HepG2 (cell line): ENCODE measurements around the gene ABAT.

Source experiments
- CEBPB ChIP-seq: IDR thresholded peaks from 2 replicates; pipeline ENCODE4 v1.6.1; 2011; ENCODE audit warnings: low read depth, low read length, improper control_type of control experiment, borderline replicate concordance
- CTCF ChIP-seq: sonication (generic); formaldehyde crosslinking; IDR thresholded peaks from 2 replicates; pipeline ENCODE4 v1.5.0; 2020; ENCODE audit warnings: mild to moderate bottlenecking, missing genetic modification reagents, moderate library complexity
- EZH2 ChIP-seq: conservative IDR thresholded peaks from 2 replicates; pipeline ENCODE4 v1.6.1; 2012; ENCODE audit warnings: mild to moderate bottlenecking, low read depth, low read length, moderate library complexity
- GTF2F1 ChIP-seq: fragments of 150-350 bp; IDR thresholded peaks from 2 replicates; pipeline ENCODE4 v1.6.1; 2014; ENCODE audit warnings: low read length
- IRF2 ChIP-seq: IDR thresholded peaks from 2 replicates; pipeline ENCODE4 v1.6.1; 2018; ENCODE audit warnings: missing genetic modification reagents, missing compliant biosample characterization
- NCOA2 ChIP-seq: sonication (generic); formaldehyde crosslinking; IDR thresholded peaks from 2 replicates; pipeline ENCODE4 v1.8.0; 2022; ENCODE audit warnings: inconsistent platforms
- POLR2AphosphoS2 ChIP-seq: IDR thresholded peaks from 2 replicates; pipeline ENCODE4 v1.6.1; 2011; ENCODE audit warnings: low read depth, low read length, improper control_type of control experiment
- PRDM10 ChIP-seq: sonication (generic); formaldehyde crosslinking; IDR thresholded peaks from 2 replicates; pipeline ENCODE4 v1.4.0; 2020; ENCODE audit warnings: low read depth, missing genetic modification reagents
- PRDM15 ChIP-seq: sonication (generic); formaldehyde crosslinking; IDR thresholded peaks from 2 replicates; pipeline ENCODE4 v1.4.0; 2020; ENCODE audit warnings: missing genetic modification reagents
- RBFOX2 ChIP-seq: fragments of 200-400 bp; formaldehyde crosslinking; IDR thresholded peaks from 2 replicates; pipeline ENCODE4 v1.6.1; 2017; ENCODE audit warnings: low read depth, mild to moderate bottlenecking, low read length
- SMC3 ChIP-seq: IDR thresholded peaks from 2 replicates; pipeline ENCODE4 v1.6.1; 2011; ENCODE audit warnings: low read length, improper control_type of control experiment
- TFDP2 ChIP-seq: sonication (generic); formaldehyde crosslinking; IDR thresholded peaks from 2 replicates; pipeline ENCODE4 v1.4.0; 2020; ENCODE audit warnings: missing genetic modification reagents
- ZNF136 ChIP-seq: sonication (generic); formaldehyde crosslinking; IDR thresholded peaks from 2 replicates; pipeline ENCODE4 v1.8.1; 2022; ENCODE audit warnings: low read depth, mild to moderate bottlenecking, moderate library complexity, missing genetic modification reagents

- TF ChIP-seq TFDP2: no peak
- no peak for TF ChIP-seq SMC3
- no peak for TF ChIP-seq POLR2AphosphoS2
- TF ChIP-seq GTF2F1: no peak
- no peak for TF ChIP-seq CTCF (CRISPR knock-in tag)
- TF ChIP-seq NCOA2 (CRISPR knock-in tag): no peak
- no peak for TF ChIP-seq CEBPB
- no peak for TF ChIP-seq EZH2
- TF ChIP-seq ZNF136: no peak
- no peak for TF ChIP-seq PRDM10 (CRISPR knock-in tag)
- TF ChIP-seq PRDM15 (CRISPR knock-in tag): no peak
- no peak for TF ChIP-seq RBFOX2
- TF ChIP-seq IRF2 (CRISPR knock-in tag): no peak
Observed at GRCh38 chr16:8822403-8822802, 148.0 kb downstream of the ABAT start.
